GM19023 (cell line): Measurements from ENCODE around the gene PCDHA9.
"Not testable (repeated sequence)": the region's sequence is repeated elsewhere in the genome, so short reads cannot be mapped to it uniquely, and the experiment has no call there.

ENCODE experiments used
- ATAC-seq: cut with Tn5 transposase; IDR thresholded peaks from one replicate; pipeline ENCODE4 v1.9.1; 2021; ENCODE audit warnings: mild to moderate bottlenecking, moderate library complexity; ENCODE audit not compliant: unreplicated experiment

PCDHA9 gene

DNA sequence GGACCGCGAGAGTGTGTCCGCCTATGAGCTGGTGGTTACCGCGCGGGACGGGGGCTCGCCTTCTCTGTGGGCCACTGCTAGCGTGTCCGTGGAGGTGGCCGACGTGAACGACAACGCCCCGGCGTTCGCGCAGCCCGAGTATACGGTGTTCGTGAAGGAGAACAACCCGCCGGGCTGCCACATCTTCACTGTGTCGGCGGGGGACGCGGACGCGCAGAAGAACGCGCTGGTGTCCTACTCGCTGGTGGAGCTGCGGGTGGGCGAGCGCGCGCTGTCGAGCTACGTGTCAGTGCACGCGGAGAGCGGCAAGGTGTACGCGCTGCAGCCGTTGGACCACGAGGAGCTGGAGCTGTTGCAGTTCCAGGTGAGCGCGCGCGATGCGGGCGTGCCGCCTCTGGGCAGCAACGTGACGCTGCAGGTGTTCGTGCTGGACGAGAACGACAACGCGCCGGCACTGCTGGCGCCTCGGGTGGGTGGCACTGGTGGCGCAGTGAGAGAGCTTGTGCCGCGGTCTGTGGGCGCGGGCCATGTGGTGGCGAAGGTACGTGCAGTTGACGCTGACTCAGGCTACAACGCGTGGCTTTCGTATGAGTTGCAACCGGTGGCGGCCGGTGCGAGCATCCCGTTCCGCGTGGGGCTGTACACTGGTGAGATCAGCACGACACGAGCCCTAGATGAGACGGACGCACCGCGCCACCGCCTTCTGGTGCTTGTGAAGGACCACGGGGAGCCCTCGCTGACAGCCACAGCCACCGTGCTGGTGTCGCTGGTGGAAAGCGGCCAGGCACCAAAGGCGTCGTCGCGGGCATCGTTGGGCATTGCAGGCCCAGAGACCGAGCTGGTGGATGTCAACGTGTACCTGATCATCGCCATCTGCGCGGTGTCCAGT, 12.3 kb upstream of the PCDHA9 start:
- no peak for ATAC-seq

DNA sequence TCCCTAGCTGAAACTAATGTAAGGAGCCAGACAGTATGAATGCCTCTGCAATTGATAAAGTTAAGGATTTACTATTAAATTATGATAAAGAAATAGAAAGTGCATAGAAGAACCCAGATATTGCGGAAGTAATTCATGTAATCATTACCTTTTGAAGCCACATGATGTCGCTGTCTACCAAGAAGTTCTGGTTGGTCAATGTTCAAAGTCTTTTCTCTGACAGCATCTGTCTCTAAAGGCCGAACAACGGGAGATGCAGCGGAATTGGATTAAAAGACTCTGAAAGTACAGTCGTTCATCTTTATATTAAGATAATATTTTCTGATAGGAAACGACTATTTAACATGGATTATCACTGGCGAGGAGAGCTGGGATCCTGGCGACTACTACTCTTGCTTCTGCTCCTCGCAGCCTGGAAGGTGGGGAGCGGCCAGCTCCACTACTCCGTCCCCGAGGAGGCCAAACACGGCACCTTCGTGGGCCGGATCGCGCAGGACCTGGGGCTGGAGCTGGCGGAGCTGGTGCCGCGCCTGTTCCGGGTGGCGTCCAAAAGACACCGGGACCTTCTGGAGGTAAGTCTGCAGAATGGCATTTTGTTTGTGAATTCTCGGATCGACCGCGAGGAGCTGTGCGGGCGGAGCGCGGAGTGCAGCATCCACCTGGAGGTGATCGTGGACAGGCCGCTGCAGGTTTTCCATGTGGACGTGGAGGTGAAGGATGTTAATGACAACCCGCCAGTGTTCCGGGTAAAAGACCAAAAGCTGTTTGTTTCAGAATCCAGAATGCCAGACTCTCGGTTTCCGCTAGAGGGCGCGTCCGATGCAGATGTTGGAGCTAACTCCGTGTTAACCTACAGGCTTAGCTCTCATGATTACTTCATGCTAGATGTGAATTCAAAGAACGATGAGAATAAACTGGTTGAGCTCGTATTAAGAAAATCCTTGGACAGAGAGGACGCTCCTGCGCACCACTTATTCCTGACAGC, 6.9 kb upstream of the PCDHA9 start, which contains the start of gene PCDHA8:
Gene PCDHA8, plus strand, starts transcription at position 210 of the 985 bp plus-strand sequence. Its CDS starts 135 bp downstream, at position 345.
- no peak for ATAC-seq

DNA sequence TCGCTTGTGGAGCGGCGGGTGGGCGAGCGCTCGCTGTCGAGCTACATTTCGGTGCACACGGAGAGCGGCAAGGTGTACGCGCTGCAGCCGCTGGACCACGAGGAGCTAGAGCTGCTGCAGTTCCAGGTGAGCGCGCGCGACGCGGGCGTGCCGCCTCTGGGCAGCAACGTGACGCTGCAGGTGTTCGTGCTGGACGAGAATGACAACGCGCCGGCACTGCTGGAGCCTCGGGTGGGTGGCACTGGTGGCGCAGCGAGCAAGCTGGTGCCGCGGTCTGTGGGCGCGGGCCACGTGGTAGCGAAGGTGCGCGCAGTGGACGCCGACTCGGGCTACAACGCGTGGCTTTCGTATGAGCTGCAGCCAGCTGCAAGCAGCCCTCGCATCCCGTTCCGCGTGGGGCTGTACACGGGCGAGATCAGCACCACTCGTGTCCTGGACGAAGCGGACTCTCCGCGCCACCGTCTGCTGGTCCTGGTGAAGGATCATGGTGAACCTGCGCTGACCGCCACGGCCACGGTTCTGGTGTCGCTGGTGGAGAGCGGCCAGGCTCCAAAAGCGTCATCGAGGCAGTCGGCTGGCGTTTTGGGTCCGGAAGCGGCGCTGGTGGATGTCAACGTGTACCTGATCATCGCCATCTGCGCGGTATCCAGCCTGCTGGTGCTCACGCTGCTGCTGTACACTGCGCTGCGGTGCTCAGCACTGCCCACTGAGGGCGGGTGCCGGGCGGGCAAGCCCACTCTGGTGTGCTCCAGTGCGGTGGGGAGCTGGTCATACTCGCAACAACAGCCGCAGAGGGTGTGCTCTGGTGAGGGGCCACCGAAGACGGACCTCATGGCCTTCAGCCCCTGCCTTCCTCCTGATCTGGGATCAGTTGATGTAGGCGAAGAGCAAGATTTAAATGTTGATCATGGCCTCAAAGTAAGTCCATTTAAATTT, 5.1 kb upstream of the PCDHA9 start:
- no peak for ATAC-seq

DNA sequence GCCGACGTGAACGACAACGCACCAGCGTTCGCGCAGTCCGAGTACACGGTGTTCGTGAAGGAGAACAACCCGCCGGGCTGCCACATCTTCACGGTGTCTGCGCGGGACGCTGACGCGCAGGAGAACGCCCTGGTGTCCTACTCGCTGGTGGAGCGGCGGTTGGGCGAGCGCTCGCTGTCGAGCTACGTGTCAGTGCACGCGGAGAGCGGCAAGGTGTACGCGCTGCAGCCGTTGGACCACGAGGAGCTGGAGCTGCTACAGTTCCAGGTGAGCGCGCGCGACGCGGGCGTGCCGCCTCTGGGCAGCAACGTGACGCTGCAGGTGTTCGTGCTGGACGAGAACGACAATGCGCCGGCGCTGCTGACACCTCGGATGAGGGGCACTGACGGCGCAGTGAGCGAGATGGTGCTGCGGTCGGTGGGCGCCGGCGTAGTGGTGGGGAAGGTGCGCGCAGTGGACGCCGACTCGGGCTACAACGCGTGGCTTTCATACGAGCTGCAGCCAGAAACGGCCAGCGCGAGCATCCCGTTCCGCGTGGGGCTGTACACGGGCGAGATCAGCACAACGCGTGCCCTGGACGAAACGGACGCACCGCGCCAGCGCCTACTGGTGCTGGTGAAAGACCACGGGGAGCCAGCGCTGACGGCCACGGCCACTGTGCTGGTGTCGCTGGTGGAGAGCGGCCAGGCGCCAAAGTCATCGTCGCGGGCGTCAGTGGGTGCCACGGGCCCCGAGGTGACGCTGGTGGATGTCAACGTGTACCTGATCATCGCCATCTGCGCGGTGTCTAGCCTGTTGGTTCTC, 1.9 kb downstream of the PCDHA9 start:
- ATAC-seq, result not testable (repeated sequence)

DNA sequence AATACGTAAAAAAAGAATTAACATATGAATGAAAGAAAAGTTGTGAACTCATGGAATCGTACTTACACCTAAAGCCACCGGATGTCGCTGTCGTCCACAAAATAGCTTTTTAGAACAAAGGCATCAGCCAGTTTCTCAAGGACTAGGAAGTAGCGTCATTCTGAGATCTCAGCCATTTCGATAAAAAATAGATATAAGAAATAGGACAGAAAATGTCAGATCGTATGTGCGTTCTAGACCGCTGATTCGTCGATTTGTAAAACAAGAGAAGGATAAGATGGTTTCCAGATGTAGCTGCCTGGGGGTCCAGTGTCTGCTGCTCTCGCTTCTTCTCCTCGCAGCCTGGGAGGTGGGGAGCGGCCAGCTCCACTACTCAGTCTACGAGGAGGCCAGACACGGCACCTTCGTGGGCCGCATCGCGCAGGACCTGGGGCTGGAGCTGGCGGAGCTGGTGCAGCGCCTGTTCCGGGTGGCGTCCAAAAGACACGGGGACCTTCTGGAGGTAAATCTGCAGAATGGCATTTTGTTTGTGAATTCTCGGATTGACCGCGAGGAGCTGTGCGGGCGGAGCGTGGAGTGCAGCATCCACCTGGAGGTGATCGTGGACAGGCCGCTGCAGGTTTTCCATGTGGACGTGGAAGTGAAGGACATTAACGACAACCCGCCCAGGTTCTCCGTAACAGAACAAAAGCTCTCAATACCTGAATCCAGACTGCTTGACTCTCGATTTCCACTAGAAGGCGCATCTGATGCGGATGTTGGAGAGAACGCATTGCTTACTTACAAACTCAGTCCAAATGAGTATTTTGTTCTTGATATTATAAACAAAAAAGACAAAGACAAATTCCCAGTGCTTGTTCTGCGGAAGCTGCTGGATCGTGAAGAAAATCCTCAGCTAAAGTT, 7.8 kb downstream of the PCDHA9 start, which contains the start of gene PCDHA10:
Gene PCDHA10, plus strand, starts transcription at position 126 of the 903 bp plus-strand sequence. Its CDS starts 152 bp downstream, at position 278.
- no peak for ATAC-seq

DNA sequence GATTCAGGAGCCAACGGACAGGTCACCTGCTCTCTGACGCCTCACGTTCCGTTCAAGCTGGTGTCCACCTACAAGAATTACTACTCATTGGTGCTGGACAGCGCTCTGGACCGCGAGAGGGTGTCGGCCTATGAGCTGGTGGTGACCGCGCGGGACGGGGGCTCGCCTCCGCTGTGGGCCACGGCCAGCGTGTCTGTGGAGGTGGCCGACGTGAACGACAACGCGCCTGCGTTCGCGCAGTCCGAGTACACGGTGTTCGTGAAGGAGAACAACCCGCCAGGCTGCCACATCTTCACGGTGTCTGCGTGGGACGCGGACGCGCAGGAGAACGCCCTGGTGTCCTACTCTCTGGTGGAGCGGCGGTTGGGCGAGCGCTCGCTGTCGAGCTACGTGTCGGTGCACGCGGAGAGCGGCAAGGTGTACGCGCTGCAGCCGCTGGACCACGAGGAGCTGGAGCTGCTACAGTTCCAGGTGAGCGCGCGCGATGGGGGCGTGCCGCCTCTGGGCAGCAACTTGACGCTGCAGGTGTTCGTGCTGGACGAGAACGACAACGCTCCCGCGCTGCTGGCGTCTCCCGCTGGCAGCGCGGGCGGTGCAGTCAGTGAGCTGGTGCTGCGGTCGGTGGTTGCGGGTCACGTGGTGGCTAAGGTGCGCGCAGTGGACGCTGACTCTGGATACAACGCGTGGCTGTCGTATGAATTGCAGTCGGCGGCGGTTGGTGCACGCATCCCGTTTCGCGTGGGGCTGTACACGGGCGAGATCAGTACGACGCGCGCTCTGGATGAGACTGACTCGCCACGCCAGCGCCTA, 9.2 kb downstream of the PCDHA9 start:
- no peak for ATAC-seq

DNA sequence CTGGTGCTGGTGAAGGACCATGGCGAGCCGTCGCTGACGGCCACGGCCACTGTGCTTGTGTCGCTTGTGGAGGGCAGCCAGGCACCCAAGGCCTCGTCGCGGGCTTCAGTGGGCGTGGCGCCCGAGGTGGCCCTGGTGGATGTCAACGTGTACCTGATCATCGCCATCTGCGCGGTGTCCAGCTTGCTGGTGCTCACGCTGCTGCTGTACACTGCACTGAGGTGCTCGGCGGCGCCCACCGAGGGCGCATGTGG, 9.7 kb downstream of the PCDHA9 start:
- ATAC-seq, result no peak

DNA sequence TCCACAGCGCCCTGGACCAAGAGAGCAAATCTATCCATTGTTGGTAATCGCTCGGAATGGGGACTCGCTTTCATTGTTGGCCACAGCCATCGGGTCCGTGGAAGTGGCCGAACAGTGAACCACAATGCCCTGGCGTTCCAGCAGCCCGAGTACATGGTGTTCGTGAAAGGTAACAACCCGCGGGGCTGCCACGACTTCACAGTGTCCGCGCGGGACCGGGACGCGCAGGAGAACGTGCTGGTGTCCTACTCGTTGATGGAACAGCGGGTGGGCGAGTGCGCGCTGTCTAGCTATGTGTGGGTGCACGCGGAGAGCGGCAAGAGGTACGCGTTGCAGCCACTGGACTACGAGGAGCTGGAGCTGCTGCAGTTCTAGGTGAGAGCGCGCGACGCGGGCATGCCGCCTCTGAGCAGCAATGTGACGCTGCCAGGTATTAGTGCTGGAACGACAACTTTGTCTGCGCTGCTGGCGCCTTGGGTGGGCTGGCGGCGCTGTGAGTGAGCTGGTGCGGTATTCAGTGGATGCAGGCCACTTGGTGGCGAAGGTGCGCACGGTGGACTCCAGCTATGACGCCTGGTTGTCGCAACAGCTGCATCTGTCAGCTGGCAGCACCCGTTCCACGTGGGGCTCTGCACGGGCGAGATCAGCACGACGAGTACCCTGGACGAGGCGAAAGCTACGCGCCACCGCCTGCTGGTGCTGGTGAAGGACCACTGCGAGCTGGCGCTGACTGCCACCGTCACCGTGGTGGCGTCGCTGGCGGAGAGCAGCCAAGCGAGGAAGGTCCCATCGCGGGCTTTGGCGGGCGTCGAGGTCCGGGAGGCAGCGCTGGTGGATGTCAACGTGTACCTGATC, 14.5 kb downstream of the PCDHA9 start:
- ATAC-seq, result no peak

DNA sequence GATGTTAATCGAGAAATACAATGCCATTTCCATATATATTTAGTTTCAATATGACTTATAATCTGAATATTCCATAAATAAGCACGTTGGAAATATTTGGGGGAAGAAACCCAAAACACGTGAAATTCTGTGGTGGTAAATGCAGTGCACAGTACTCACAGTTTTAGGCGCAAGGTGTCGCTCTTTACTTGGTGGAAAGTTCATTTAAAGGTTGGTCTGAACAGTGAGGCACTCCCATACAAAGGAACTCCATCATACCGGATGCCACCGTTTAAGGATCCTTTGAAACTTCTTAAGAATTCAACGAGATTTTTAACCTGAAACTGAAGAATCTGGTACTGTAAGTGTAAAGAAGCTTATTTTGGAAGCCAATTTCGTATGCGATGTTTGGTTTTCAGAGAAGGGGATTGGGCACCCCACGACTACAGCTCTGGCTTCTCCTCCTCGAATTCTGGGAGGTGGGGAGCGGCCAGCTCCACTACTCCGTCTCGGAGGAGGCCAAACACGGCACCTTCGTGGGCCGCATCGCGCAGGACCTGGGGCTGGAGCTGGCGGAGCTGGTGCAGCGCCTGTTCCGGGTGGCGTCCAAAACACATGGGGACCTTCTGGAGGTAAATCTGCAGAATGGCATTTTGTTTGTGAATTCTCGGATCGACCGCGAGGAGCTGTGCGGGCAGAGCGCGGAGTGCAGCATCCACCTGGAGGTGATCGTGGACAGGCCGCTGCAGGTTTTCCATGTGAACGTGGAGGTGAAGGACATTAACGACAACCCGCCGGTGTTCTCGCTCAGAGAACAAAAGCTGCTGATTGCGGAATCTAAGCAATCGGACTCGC, 20.8 kb downstream of the PCDHA9 start, which contains the start of gene PCDHA11:
Gene PCDHA11, plus strand, starts transcription at position 237 of the 834 bp plus-strand sequence. Its CDS starts 147 bp downstream, at position 384.
- ATAC-seq, result no peak

DNA sequence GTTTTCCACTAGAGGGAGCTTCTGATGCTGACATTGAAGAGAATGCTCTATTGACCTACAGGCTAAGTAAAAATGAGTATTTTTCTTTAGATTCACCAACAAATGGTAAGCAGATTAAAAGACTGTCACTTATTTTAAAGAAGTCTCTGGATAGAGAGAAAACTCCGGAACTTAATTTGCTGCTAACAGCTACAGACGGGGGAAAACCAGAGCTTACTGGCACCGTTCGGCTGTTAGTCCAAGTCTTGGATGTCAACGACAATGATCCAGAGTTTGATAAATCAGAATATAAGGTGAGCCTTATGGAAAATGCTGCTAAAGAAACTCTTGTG, 21.3 kb downstream of the PCDHA9 start:
- no peak for ATAC-seq

DNA sequence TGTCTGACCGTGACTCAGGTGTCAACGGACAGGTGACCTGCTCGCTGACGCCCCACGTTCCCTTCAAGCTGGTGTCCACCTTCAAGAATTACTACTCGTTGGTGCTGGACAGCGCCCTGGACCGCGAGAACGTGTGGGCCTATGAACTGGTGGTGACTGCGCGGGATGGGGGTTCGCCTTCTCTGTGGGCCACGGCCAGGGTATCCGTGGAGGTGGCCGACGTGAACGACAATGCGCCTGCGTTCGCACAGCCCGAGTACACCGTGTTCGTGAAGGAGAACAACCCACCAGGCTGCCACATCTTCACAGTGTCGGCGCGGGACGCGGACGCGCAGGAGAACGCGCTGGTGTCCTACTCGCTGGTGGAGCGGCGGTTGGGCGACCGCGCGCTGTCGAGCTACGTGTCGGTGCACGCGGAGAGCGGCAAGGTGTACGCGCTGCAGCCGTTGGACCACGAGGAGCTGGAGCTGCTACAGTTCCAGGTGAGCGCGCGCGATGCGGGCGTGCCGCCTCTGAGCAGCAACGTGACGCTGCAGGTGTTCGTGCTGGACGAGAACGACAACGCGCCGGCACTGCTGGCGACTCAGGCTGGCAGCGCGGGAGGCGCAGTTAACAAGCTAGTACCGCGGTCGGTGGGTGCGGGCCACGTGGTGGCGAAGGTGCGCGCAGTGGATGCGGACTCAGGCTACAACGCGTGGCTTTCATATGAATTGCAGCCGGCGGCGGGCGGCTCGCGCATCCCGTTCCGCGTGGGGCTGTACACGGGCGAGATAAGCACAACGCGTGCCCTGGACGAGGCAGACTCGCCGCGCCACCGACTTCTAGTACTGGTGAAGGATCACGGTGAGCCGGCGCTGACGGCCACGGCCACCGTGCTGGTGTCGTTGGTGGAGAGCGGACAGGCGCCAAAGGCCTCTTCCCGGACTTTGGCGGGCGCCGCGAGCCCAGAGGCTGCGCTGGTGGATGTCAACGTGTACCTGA, 22.3 kb downstream of the PCDHA9 start:
- no peak for ATAC-seq

DNA sequence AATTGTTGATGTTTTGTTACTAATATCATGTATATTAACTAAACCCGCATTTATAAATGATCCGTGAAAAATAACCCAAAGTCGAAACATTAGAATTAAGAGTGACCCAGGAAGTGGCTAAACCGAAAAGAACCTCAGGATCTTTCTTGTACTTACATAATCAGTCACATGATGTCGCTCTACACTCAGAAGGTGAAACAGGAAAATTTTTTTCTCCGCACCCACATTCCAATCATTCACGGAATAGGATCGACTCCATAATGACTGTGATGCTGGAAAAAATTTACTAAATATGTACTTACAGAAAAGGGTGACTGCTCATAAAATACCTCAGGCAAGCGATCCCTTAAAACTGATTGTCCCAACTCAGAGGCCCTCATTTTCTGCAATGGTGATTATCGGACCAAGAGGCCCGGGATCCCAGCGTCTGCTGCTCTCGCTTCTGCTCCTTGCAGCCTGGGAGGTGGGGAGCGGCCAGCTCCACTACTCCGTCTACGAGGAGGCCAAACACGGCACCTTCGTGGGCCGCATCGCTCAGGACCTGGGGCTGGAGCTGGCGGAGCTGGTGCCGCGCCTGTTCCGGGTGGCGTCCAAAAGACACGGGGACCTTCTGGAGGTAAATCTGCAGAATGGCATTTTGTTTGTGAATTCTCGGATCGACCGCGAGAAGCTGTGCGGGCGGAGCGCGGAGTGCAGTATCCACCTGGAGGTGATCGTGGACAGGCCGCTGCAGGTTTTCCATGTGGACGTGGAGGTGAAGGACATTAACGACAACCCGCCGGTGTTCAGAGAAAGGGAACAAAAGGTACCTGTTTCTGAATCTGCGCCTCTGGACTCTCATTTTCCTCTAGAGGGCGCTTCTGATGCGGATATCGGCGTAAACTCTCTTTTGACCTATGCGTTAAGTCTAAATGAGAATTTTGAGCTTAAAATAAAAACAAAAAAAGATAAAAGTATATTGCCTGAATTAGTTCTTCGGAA, 27.2 kb downstream of the PCDHA9 start, which contains the start of gene PCDHA12:
Gene PCDHA12, plus strand, starts transcription at position 224 of the 981 bp plus-strand sequence. Its CDS starts 165 bp downstream, at position 389.
- ATAC-seq, result no peak

DNA sequence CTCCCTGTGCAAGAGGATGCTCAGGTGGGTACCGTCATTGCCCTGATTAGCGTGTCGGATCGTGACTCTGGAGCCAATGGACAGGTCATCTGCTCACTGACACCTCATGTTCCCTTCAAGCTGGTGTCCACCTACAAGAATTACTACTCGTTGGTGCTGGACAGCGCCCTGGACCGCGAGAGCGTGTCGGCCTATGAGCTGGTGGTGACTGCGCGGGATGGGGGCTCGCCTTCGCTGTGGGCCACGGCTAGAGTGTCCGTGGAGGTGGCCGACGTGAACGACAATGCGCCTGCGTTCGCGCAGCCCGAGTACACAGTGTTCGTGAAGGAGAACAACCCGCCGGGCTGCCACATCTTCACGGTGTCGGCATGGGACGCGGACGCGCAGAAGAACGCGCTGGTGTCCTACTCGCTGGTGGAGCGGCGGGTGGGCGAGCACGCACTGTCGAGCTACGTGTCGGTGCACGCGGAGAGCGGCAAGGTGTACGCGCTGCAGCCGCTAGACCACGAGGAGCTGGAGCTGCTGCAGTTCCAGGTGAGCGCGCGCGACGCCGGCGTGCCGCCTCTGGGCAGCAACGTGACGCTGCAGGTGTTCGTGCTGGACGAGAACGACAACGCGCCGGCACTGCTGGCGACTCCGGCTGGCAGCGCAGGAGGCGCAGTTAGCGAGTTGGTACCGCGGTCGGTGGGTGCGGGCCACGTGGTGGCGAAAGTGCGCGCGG, 28.5 kb downstream of the PCDHA9 start:
- not testable (repeated sequence) for ATAC-seq
